HG02852 (cell line): ENCODE results near the gene ITGA5.

Source experiments
- ATAC-seq: cut with Tn5 transposase; IDR thresholded peaks from one replicate; pipeline ENCODE4 v1.9.1; 2021; ENCODE audit warnings: mild to moderate bottlenecking, moderate library complexity; ENCODE audit not compliant: unreplicated experiment

Gene ITGA5

DNA sequence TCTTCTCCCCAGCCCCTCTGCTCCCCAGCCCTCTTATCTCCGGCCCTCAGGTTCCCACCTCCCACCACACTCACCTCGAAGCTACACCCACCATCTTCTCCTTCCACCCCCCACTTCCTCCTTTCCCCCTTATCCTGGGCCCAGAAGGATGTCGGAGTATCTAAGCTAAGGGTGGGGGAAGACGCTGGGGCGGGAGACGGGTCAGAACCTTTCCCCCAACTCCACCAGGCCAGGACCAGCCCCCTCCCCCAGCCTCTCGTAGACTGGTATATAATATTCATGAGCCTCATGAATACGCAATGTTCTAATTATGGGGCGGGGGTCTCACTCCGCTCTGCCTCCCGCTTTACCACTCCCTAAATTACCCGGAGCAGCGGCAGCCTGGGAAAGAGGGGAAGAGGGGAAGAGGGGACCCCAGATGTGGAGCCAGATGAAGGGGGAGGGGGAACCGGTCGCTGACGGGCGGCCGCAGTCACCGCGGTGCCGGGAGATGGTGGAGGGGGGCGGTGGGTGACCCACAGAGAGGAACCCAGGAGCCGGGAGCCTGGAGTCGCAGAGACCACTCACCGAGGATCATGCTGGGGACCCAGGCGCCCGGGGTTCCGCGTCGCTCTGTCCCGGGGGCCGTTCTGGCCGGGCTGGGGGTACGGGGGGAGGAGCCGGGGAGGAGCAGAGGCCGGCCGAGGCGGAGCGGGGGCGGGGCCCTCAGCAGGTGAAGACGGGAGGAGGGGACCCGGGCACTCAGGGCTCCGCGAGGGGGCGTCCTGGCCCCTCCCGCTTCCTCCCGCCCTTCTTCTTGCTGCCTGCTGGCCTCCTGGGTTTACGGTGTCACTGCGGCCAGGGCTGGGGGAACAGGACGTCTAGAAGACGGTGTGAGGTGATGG lies 28.2 kb downstream of the ITGA5 start:
- ATAC-seq = peak; percentile 60

DNA sequence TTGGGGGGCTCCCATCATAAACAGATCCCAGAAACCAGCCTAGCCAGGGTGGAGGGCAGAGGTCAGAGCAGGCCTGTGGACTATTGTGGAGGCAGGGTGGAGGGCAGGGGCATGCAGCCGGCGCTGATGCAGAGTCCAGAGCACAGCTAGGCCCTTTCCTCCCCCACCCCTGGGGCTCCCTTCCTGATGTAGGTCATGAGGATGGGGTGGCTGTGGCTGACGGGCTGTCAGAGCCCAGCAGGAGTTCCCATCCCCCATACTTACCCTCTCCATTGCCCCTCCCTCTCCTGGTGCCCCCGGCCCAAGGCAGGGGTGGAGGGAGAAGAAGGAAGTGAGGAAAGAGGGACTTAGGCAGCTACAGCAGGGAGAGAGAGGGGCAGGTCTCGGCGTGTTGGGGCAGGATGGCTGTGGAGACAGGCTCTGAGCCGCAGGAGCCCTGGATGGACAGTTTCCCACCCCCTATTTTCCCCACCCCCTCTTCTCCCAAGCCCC lies 28.8 kb downstream of the ITGA5 start:
- ATAC-seq = no peak

DNA sequence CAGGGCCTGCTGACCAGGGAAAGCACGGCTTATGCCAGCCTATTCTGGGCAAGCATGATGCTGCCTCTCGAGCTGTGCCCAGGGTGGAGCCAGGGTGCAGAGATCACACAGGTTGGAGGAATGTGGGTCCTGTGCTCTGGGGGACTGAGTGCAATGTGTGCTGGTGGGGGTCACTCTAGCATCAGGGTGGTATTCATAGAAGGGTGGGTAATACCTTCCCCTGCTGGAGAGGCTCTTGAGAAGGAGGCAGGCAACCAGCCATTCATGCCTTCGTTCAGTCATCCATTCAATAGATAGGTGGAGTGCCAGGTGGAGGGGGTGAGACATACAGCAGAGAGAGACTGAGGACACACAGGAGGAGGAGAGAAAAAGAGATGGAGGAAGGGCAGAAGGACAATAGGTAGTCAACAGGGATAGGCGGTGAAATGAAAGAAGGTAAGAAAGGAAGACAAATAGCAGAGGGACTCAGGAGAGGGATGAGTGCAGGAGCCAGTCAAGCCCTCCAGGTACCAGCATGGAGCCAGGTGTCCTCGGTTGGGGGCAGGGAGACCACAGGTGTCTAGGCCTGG lies 29.4 kb downstream of the ITGA5 start:
- ATAC-seq = no peak

DNA sequence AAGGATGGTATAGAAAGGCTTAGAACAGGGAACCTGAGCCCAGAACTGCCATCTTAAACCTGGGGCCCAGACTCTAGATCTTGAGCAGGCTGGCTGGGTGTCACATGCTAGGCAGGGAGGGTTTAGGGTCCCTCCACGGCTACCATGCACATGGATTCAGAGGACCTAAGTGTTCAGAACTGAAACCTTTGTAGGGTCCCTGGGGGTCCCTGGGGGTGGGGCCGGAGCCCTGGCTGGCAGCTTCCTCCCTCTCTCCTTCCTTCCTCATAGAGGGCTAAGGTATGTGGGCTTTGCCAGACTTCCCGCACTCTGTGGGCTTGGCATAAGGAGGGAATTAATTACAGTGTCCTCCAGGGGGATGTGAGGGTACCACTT lies 29.9 kb downstream of the ITGA5 start:
- no peak for ATAC-seq

DNA sequence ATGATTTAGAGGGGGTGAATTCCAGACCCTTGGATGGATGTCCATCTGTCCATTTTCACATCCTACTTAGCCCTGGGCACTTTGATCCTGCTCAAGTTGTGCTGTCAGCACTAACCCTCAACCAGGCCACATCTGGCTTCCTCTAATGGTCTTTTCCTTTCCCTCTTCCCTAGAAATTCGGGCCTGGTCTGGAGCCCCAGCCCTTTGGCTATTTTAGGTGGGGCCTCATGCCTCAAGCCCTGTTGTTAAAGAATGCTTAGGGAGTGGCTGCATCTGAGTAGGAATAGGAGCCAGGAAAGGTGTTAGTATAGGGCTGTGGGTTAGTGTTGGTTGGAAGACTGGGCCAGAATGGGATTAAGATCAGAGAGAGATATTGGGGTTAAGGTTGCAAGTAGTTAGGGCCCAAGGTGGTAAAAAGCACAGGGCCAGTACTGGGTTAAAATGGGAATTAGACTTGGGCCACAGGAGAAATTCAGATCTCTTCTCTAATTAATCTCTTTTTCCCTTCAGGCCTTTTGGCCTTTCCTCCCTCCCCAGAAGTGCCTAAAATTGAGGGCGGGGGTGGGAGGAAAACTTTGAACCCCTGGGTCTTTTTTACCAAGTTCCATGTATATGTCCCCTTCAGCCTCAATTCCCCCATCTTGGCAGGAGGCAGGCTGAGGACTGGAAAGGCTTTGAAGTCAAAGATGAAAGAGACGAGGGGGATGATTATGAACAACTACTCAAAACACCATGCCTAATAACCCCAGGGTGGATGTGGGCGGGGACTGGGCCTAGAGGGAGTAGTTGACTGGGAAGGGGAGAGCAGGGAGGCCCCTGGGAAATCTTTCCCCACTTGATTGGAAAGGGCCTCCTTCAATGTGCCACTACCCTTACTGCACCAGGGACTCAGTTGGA lies 30.6 kb downstream of the ITGA5 start:
- ATAC-seq = no peak

DNA sequence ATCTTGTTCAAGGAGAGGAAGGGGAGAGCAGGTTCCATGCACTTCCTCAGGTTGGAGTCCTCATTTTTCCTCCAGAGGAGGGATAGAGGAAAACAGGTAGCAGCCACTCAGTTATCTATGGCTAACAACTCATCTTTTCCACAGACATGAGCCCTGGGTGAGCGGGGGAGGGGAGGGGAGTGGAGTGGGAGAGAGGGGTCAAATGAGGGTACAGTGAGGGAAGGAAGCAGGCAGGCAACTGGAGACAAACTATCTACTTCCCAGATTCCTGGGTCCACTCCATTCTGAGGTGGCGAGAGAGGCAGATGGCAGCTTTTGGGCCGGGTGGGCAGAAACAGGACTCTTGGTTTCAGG lies 32.0 kb downstream of the ITGA5 start:
- ATAC-seq = no peak

DNA sequence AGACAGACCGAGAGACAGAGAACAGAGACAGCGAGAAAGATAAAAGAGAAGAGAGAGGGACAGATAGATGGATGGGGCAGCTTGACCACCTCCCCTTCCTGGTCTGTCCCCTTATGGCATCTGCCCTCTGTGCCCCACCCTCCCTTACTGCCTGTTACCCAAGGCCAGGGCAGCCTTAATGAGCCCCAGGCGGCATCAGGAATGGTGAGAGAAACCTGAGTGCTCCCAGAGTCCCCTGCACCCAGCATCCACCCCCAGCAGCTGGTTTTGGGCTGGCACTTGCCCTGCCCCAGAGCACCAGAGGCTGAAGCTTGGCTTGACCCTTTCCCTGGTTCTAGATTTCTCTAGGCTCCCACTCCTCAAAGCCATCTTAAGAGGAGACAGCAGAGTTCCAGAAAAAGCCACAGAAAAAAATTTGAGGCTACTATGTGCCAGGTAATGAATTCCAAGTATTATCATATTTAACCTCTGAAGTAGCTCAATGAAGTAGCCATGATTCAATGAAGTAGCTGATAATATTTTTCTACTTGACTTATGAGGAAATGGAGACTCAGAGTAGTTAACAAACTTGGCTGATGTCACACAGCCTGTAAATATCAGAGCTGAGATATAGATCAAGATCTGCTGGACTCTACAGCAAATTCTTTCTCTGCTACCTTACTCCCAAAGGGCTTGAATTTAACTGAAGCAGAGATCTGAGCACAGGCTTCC lies 32.5 kb downstream of the ITGA5 start:
- ATAC-seq = no peak

DNA sequence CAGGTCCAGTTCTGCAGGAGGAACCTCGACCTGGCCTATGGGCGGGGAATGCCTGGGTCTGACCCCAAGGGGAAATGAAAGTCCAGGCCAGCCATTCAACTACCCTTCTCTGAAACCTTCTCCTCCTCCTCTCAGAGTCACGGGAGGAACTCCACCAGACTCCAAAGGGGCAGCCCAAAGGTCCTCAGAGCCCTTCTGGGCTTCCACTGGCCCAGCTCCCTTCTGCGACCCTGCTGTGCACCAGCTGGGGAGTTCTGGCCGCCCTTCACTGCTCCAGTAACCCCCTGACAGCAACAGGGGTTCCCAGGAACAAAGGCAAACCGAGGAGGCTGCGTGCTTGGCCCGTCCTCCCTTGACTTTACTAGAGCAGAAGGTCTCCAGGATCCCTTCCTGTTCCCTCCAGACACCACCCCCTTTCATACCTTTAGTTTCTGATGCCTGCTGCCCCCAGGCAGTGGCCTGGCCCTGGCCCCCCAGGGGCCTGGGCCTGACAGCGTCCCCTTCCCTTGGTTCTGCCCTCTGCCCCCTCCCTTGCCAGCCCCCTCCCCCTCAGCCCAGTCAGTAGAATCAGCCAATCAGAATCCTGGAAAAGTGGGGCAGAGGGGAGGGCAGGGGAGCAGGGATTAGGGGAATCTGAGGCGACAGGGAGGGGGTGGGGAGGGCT lies 33.7 kb downstream of the ITGA5 start:
- ATAC-seq = peak; percentile 75

DNA sequence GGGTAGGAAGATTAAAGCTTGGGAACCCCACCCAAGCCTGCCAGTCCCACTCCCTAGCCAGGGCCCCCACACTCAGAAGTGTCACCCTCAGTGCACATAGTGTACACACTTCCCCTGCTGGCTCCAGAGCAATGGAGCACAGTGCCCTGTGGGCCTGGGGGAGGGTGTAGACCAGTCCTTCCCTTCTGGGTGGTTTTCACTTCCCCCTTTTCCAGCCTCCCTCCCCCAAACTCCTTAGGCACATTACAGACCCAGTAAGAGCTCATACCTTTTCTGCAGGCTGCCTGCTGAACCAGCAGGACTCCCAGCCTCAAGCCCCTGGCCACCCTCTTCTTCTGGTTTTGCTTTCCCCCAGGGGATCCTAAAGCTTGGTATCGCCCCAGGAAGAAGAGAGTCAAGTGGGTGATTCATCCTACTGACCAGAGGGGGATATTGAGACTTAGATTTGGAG lies 34.5 kb downstream of the ITGA5 start, which contains the start of gene ZNF385A:
Gene ZNF385A (minus strand): TSS at position 143 of the 451 bp plus-strand sequence. CDS start 219 bp downstream, outside the sequence.
- no peak for ATAC-seq

DNA sequence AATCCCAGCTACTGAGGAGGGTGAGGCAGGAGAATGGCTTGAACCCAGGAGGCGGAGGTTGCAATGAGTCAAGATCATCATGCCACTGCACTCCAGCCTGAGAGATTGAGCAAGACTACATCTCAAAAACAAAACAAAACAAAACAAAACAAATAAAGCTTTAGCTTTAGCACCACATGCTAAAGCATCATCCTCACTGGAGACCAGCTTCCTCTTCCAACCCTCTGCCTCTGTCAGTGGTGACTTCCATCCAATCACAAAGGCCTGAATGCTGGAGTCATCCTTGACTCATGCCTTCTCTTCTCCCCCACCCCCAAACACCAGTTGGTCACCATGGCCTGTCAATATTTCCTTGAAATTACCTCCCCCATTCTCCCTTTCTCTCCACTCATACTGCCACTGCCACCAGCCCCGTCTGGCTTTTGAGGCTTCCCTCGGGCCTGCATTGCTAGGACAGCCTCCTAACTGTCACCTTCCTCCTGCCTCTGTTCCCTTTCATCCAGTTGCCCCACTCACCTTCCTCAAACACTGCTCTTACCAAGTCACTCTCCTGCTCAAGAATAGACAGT lies 35.9 kb downstream of the ITGA5 start:
- ATAC-seq = no peak

DNA sequence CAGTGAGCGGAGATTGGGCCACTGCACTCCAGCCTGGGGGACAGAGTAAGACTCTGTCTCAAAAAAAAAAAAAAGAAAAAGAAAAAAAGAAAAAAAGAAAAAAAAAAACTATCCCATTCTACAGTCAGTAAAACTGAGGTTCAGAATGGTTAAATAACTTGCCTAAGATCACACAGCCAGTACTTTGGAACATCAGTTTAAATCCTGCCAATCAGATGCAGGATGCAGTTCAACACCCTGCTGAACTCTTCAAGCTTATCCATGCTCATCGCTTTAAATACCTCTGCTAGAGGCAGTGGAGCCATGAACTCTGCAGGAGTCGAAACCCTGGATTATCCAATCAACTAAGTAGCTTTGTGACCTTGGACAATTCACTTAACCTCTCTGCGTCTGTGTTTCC lies 37.9 kb downstream of the ITGA5 start:
- no peak for ATAC-seq

DNA sequence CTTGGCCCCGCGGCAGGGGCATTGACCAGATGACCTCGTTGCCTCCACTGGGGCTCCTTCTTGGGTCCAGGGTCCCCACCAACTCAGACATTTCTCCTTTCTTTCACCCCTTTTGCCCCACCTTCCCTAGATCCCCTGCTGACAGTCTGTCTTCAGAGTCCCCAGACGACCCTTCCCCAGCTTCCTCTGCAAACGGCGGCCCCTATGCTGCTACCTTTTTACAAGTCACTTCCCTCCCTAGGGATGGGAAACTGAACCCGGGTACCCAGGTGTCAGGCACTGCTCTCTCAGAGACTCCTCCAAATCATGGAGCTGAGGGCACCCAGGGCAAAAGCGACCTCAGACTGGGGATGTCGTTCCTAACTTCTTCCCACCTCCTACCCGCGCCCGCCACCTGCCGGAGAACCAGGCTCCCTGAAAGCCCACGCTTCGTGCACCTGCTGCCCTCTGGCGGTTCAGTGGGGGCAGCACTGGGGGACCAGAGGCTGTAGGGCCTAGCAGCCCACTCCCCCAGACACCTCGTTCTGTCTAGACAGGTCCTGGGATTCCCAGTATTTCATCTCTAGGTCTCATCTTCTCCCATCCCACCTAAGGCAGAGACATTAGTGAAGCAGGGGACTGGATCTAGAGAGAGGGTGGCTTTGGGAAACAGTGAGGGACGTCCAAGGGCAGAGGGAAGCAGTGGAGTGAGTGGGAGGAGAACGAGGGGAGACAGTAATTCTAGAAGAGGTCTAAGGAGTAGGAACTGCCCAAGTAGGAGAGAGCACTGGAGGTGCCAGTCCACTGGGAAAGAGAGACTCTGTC lies 39.5 kb downstream of the ITGA5 start:
- ATAC-seq = peak; percentile 89

DNA sequence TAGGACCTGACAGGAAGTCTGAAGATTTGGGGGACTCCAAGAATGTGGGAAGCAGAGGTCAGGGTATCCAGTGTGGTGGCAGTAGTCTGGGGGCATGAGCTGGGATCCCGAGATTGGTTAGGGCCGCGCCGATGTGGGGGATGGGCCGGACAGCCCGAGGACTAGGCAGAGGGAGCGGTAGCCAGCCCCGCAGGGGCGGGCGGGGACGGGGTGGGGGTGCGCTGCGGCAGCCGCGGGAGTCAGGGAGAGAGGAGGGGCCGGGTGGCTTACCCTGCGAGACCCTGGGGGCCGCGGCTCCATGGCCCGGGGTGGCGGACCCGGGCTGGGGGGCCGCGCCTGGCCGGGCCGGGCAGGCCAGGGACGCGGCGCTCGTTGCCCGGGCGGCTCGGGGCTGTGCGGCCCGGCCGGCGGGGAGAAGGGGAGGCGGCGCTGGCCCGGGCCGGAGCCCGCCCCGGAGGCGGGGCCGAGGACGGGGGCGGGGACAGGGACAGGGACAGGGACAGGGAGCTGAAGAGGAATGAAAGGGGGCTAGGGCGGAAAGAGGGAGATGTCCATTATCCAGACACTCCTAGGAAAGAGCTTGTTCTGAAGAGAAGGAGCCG lies 40.2 kb downstream of the ITGA5 start:
- no peak for ATAC-seq

DNA sequence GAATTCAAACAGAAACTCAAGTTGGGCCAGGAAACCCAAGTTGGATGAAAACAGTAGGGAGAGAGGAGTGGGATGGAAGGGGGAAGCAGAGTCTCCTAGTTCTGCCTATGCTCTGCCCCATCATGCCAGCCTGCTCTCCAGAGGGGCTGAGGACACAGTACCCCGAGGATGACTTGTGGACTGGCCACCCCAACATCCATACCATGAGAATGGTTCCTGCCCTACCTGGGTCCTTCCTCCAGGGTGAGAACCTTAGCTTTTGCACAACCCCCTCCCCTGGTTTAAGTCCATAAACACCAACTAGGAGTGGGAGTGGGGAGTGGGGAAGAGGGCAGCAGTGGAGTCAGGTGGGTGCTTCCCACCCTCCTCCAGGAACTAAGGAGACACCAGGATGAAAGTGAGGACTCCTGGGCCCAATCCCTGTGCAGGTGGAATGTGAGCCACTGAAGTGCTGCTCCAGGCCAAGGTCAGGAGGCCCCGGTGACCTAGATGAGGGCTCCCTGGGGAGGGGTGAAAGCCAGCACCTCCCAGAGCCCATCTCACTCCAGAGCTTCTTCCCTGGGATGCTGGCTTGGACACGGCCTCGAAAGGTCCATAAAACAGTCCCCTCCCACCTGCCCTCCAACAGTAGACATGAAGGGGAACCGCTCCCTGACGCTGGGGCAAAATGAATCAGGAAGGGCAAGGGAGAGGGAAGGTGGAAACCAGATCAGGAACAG lies 41.1 kb downstream of the ITGA5 start:
- no peak for ATAC-seq

DNA sequence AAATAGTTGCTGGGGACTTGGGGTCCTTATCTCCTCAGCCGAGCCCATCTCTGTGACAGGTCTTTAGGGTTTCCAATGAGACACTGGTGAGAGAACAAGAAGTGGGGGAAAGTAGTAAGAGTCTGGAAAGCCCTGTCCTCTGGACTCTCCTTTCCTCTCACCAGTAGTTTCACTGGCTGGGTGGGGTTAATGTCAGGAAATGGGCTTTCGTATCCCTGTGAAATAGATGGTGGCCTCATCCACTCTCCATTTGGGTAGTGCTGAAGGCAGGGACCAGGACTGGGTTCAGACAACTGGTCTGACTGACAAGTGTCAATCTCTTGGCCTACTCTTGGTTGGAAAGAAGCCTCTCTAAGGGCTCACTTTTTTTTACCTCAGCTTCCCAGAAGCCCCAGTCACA lies 42.1 kb downstream of the ITGA5 start:
- no peak for ATAC-seq

DNA sequence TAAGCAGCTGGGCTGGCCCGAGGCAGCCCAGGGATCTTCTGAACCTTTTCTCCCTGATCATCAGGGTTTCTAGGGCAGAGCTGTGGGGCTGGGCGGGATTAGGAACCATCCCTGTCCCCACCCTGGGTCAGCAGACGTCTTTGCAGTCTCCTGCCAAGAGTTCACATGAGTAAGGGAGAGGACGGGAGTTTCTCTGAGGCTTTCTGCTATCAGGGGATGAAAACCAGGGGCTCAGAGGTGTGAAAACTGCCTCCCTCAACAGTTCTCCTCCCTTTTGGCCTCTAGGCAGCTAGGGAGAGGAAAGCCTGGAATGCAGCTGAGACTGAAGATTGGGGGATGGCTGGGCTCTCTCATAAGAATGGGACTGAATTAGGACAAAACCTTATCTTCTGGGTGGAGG lies 42.5 kb downstream of the ITGA5 start:
- ATAC-seq = no peak

DNA sequence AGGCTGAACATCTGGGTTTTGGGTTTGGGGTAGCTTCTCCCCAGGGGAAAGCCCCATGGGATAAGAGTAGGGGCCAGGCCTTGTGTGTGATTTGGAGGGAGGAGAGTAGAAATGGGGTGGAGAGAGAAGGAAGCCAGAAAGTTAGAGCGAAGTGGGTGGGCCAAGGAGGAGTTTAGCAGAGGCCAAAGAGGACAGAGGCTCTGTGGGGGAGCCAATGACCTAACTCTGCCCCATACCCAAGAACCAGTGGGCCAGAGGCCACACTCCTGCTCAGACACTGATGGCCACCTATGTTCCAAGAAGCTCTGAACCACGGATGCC lies 43.8 kb downstream of the ITGA5 start:
- ATAC-seq = no peak
